AG04450 (cell line): ENCODE data around the gene CLCF1. TPM values are rescaled to one million over a fixed set of nuclear protein-coding genes. Genes with fewer than 3 reads are reported as not detected.

Experiments
- CTCF ChIA-PET: fragments of 300-600, 350-600 bp; formaldehyde crosslinking; extraction: SDS; loops from one replicate; lab custom pipeline; 2022; ENCODE audit warnings: antibody characterized with exemption, inconsistent platforms; lab: Charles Lee
- POLR2A ChIA-PET: fragments of 350-600 bp; formaldehyde crosslinking; extraction: SDS; loops from one replicate; lab custom pipeline; 2021; ENCODE audit warnings: antibody characterized with exemption, inconsistent platforms; lab: Yijun Ruan, JAX
- DNase-seq: peaks from one replicate; pipeline ENCODE4 v3.0.0-alpha.2; 2011; ENCODE audit warnings: low read depth, low spot score
- H3K27ac ChIP-seq: one replicate; pipeline ENCODE4 v1.5.1; 2012; ENCODE audit warnings: low read depth, low read length, control low read depth
- H3K27me3 ChIP-seq: one replicate; pipeline ENCODE4 v1.6.0; 2012; ENCODE audit warnings: low read length; ENCODE audit not compliant: control insufficient read depth, insufficient read depth
- H3K4me3 ChIP-seq: 2 replicates; pipeline ENCODE4 v1.5.1; 2011; ENCODE audit warnings: mild to moderate bottlenecking, low read depth, low read length, control low read depth
- H3K9me3 ChIP-seq: 2 replicates; pipeline ENCODE4 v1.5.1; 2012; ENCODE audit warnings: low read length; ENCODE audit not compliant: control insufficient read depth, insufficient read depth
- polyA plus RNA-seq: library from polyadenylated mRNA; depleted of rRNA; stranded (reverse); fragments of >200 nt; gene quantifications from 2 replicates; pipeline ENCODE4 v1.2.3, GENCODE V29; 2011
- TF ChIP-seq, protein P1 (sequence below): IDR thresholded peaks from 2 replicates; pipeline ENCODE4 v1.5.1; 2011; ENCODE audit warnings: low read depth, low read length, control low read depth, inconsistent platforms

The CLCF1 gene
- polyA plus RNA-seq, 1 experiment: 11.4 TPM

DNA sequence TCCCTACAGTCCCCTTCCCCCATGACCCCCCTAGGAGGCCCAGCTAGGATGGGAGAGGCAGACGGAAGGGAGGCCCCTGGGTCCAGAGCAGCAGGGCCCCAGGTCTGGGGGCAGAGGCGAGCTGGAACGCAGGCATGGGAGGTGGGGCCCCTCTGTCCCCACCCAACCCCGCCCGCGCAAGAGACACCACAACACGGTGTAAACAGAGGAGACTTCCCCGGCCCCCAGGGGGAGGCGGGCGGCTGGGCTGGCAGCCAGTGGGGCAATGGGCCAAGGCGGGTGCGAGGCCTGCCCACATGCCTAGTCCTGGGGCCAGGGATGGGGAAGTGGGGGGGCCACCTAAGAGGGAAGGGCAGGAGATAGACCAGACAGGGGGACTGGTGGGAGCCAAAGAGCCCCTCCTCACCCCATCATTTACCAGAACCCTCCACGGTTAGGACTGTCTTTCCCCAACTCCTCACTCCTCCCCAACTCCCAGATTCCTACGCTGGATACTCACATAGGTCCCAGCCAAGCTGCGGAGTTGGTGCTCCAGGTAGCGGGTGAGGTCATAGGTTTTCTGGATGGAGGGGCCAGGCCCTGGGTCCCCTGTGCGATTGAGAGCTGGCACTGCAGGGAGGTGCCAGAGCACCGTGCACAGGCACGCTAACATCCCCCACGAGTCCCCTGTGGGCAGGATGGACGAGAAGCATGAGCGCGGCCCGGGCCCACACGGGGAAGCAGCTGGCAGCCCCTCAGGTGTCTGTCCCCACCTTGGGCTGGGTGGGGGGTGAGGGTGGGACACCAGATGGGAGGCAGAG lies 6.2 kb downstream of the CLCF1 start:
- Histone ChIP-seq H3K27me3 (no peaks in the 10 kb centered on the region), H3K4me3 (no peak overlapping the region), H3K27ac (no peak overlapping the region), H3K9me3 (no peaks in the 10 kb centered on the region; the same call in 1 of the 2 replicates)
- CTCF ChIA-PET: interaction anchor here (1.0 to 19.6 kb wide), 5 partner anchors 10 to 34 kb away, joined by 3 to 716 read pairs (median 7); partner anchors contain the start of genes CLCF1, PPP1CA and RAD9A
- POLR2A ChIA-PET: interaction anchor here (3.5 kb wide), 1 partner anchor 13 kb away, joined by 12 read pairs; the partner anchor contains the start of gene POLD4
- TF ChIP-seq, protein P1, sequence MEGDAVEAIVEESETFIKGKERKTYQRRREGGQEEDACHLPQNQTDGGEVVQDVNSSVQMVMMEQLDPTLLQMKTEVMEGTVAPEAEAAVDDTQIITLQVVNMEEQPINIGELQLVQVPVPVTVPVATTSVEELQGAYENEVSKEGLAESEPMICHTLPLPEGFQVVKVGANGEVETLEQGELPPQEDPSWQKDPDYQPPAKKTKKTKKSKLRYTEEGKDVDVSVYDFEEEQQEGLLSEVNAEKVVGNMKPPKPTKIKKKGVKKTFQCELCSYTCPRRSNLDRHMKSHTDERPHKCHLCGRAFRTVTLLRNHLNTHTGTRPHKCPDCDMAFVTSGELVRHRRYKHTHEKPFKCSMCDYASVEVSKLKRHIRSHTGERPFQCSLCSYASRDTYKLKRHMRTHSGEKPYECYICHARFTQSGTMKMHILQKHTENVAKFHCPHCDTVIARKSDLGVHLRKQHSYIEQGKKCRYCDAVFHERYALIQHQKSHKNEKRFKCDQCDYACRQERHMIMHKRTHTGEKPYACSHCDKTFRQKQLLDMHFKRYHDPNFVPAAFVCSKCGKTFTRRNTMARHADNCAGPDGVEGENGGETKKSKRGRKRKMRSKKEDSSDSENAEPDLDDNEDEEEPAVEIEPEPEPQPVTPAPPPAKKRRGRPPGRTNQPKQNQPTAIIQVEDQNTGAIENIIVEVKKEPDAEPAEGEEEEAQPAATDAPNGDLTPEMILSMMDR: no peak
- DNase-seq: no peak

DNA sequence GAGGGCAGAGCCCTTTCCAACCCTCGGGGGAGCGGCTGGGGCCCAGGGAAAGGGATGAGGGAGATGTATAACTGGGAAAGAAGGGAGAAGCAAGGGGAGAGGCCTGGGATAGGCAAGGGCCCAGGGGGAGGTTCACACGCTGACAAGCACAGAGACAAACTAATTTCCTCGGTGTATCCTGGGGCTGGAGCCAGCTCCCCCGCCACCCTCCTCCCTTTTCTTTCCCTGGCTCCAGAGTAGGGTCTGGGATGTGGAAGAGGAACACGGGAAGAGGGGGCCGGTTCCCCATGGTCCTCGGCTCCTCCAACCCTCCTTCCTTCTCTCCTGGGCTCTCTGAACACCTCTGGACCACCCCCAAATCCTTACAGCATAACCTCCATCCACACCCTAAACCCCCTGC lies 6.9 kb downstream of the CLCF1 start:
- H3K27me3 ChIP-seq: no peaks in the 10 kb centered on the region
- no peak for DNase-seq
- ChIA-PET CTCF (interaction anchor here (1.6 to 19.6 kb wide), 4 partner anchors 9 to 21 kb away, joined by 5 to 716 read pairs (median 8); partner anchors contain the start of genes CLCF1 and RAD9A), POLR2A (interaction anchor here (3.5 kb wide), 1 partner anchor 13 kb away, joined by 12 read pairs; the partner anchor contains the start of gene POLD4)
- H3K27ac ChIP-seq: peak overlapping the region; percentile 31
- H3K4me3 ChIP-seq: no peak overlapping the region
- no peaks in the 10 kb centered on the region; the same call in 1 of the 2 replicates for H3K9me3 ChIP-seq
- TF ChIP-seq, protein P1: no peak

DNA sequence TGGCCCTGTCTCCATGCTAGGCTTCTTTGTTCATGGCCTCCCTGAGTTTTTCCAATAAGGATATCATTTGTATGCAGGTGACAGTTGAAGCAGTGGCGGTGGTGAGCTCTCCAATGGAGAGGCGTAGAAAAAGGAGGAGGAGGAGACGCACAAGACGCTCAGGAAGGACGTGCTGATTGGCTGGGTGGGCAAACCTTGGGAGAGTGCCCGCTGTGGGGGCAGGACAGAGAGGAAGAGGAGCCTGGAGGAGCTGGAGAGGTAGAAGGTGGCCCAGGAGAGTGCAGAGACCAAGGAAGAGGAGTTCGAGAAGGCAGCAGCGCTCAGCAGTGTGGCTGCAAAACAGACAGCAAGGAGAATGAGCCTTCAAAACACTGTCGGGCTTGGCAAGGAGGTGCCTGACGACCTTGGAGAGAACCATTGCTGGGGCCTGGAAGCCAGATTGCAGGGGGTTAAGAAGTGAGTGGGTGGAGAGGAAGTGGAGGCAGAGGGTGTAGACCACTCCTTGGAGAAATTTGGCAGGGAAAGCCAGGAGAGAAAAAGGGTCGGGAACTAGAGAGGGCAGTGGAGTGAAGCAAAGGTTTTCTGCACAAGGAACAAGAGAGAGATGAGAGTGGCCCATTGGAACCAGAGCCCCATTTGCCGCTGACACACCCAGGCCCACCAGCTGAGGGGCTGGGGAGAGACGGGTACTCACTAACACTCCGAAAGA lies 7.5 kb downstream of the CLCF1 start:
- no peak for DNase-seq
- TF ChIP-seq, protein P1: no peak
- Histone ChIP-seq H3K9me3 (no peaks in the 10 kb centered on the region; the same call in 1 of the 2 replicates), H3K27ac (peak overlapping the region; percentile 31), H3K27me3 (no peaks in the 10 kb centered on the region), H3K4me3 (no peak overlapping the region)
- ChIA-PET POLR2A (interaction anchor here (3.5 kb wide), 1 partner anchor 12 kb away, joined by 12 read pairs; the partner anchor contains the start of gene POLD4), CTCF (interaction anchor here (1.8 to 19.6 kb wide), 3 partner anchors 9 to 20 kb away, joined by 7 to 716 read pairs (median 10); partner anchors contain the start of genes CLCF1 and RAD9A)

DNA sequence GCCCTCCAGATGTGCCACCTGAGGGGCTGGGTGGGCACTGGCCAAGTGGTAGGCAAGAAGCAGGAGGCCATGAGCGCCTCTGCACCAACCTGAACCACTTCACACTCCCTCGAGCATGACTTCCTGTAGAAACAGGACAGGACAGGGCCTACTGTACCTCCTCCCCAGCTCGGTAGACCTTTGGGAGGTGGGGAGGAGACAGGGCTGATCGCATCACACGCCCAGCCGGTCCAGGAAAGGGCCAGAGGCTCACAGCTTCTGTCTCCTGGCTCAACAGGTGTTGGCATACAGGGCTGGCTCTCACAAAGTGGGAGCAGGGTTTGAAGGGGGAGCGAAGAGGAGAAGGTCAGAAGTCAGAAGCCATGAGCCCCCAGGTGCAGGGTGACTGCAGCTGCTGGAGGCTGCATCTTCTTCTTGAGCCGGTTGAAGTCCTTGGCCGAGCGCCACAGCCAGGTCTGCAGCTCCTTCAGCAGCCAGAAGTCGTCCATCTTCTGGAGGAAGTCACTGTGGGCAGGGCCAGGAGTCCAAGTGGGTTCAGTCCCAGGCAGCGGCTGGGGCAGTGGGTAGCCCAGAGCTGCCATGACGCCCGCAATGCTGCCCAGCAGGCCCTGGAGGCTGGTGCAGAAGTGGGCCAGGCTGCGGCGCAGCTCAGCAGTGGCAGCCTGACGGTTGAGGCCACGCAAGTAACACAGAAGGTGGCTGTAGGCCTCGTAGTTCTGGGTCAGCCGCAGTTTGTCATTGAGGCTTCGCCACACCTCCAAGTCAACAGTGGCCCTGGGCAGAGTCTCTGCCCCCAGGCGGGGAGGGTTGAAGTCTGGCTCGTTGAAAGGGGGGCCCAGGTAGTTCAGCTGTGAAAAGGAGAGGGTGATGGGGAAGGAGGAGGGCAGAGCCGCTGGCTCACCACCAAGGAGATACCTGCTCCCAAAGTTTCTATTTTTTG lies 8.3 kb downstream of the CLCF1 start:
- CTCF ChIA-PET: interaction anchor here (0.9 to 19.6 kb wide), 3 partner anchors 8 to 16 kb away, joined by 3 to 716 read pairs (median 31); partner anchors contain the start of genes CLCF1 and RAD9A

More for the DNA sequence above, 8.3 kb downstream of the CLCF1 start:
- Histone ChIP-seq H3K27me3 (no peaks in the 10 kb centered on the region), H3K4me3 (no peak overlapping the region), H3K27ac (no peak overlapping the region), H3K9me3 (no peaks in the 10 kb centered on the region; the same call in 1 of the 2 replicates)
- TF ChIP-seq, protein P1: no peak
- POLR2A ChIA-PET: interaction anchor here (3.5 kb wide), 1 partner anchor 11 kb away, joined by 12 read pairs; the partner anchor contains the start of gene POLD4
- DNase-seq: no peak
